C4-2B (cell line): ENCODE results near the gene ST7.
"Not testable (repeated sequence)": the region's sequence is repeated elsewhere in the genome, so short reads cannot be mapped to it uniquely, and the experiment has no call there.

Experiments used
- H3K27ac ChIP-seq: fragments of 450-650 bp; 2 replicates; pipeline ENCODE4 v1.5.1; 2017
- CTCF ChIP-seq: fragments of 450-650 bp; conservative IDR thresholded peaks from 2 replicates; pipeline ENCODE4 v1.5.1; 2017; ENCODE audit warnings: mild to moderate bottlenecking
- ZFX ChIP-seq: fragments of 450-650 bp; IDR thresholded peaks from 2 replicates; pipeline ENCODE4 v1.6.1; 2017

ST7 gene

GRCh38 chr7:117024811-117025210, 71.5 kb downstream of the ST7 start:
- TF ChIP-seq ZFX, result no peak
- H3K27ac ChIP-seq, result no peak overlapping the region

- no peak for TF ChIP-seq ZFX
- TF ChIP-seq CTCF, result no peak
- H3K27ac ChIP-seq, result no peak overlapping the region
Measured at GRCh38 chr7:117025891-117026290, 72.6 kb downstream of the ST7 start.

- not testable (repeated sequence) for H3K27ac ChIP-seq
Measured at GRCh38 chr7:117030346-117030745, 77.0 kb downstream of the ST7 start.

GRCh38 chr7:117030793-117031192, 77.5 kb downstream of the ST7 start:
- H3K27ac ChIP-seq, result not testable (repeated sequence)

- TF ChIP-seq CTCF, result no peak
- no peak for TF ChIP-seq ZFX
- H3K27ac ChIP-seq, result no peak overlapping the region
Measured at GRCh38 chr7:117032810-117033209, 79.5 kb downstream of the ST7 start.

- no peak overlapping the region for H3K27ac ChIP-seq
- TF ChIP-seq CTCF (no peak), ZFX (no peak)
Measured at GRCh38 chr7:117034851-117035464, 81.7 kb downstream of the ST7 start.

- no peak for TF ChIP-seq ZFX
- TF ChIP-seq CTCF, result peak; percentile 19; the same call in 1 of the 2 replicates
- H3K27ac ChIP-seq, result no peak overlapping the region
Measured at GRCh38 chr7:117035465-117035862, 82.2 kb downstream of the ST7 start.

- H3K27ac ChIP-seq, result no peak overlapping the region
- no peak for TF ChIP-seq ZFX
- TF ChIP-seq CTCF, result no peak
Measured at GRCh38 chr7:117036053-117036669, 82.9 kb downstream of the ST7 start.

- no peak for TF ChIP-seq ZFX
- TF ChIP-seq CTCF, result no peak
- H3K27ac ChIP-seq, result peak overlapping the region; percentile 61
Measured at GRCh38 chr7:117036836-117037235, 83.5 kb downstream of the ST7 start.
